Measurements from ENCODE around the gene NBL1.

Gene NBL1

DNA sequence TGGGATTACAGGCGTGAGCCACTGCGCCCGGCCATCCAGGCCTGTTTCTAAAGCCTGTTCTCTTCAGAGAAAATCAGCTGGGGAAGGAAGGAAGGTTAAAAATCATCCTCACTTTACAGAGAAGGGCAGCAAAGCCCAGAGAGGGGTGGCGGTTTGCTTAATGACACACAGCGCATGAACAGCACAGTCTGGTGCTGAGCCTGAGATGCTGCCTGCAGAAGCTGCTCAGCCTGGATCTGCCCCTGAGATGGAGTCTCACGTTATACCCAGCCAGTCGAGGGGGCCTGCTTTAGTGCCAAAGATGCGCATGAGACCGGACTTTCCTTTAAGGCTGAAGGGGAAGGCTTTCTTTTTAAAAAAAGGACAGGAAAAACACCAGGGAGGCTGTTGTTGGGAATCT lies 41.9 kb downstream of the NBL1 start:
- Histone ChIP-seq H3K9ac (ENCODE audit: low read length) (no peak overlapping the region), H3K4me3 (ENCODE audit: low read length) (no peak overlapping the region), H3K27ac (ENCODE audit: low read depth, low read length) (no peak overlapping the region), H3K27me3 (ENCODE audit: control insufficient read depth, insufficient read depth, low read length) (no peaks in the 10 kb centered on the region), H3K36me3 (ENCODE audit: control insufficient read depth, insufficient read depth, low read length) (peaks cover 20% of the 10 kb centered on the region), H3K4me1 (ENCODE audit: control insufficient read depth, insufficient read depth, low read length) (no peaks in the 10 kb centered on the region)

DNA sequence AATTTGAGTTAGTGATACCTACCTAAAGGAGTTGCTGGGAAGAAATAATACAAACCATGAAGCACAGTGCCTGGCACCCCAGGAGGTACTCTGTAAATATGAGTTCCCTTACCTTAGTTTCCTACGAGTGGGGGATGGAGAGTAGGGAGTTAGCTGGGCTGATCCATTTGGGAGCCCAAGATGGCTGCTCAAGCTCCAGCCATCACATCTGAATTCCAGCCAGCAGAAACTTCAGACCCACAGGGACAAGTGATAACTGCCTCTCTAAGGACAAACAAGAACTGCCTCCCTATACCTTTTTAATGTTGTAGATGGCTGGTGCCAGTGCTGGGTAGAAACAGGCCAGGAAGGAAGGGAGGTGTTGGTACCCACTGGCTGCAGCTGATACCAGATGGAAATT lies 43.3 kb downstream of the NBL1 start:
- Histone ChIP-seq H3K36me3 (ENCODE audit: control insufficient read depth, insufficient read depth, low read length) (peaks cover 20% of the 10 kb centered on the region), H3K4me3 (ENCODE audit: low read length) (no peak overlapping the region), H3K27ac (ENCODE audit: low read depth, low read length) (no peak overlapping the region), H3K4me1 (ENCODE audit: control insufficient read depth, insufficient read depth, low read length) (no peaks in the 10 kb centered on the region), H3K9ac (ENCODE audit: low read length) (no peak overlapping the region), H3K27me3 (ENCODE audit: control insufficient read depth, insufficient read depth, low read length) (no peaks in the 10 kb centered on the region)

DNA sequence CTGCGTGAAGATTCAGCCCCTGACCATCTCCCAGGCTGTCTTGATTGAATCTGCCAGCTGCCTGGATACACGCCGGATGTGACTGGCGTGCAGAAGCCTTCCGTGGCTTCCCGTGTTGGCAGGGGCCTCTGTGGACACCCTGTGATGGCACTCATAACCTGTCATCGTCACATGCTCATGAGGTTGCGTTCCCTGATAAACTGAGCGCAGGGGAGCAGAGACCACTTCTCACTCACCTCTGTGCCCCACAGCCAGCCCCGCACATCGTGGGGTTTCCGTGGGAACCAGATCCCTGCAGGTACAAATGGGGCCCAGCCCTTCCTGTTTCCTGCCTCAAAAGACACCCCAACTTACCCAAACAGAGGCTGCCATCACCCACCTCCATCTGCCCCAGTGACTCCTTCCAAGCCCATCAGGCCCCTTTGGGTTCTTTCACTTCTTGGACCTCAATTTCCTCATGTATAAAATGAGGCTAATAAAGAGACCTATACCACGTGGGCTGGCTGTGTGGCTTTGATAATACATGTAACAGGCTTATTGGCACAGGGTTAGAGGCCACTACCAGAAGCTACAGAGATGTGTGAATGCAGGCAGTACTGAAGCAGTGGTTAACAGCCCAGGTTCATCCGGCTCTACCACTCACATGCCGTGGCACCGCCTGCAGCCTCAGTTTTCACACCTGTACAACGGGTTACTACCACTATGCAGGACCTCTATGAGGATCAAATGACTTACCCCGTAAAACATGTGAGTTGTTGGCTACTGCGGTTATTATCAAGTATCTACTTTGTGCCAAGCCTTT lies 44.1 kb downstream of the NBL1 start:
- Histone ChIP-seq H3K4me3 (ENCODE audit: low read length) (no peak overlapping the region), H3K9ac (ENCODE audit: low read length) (no peak overlapping the region), H3K27ac (ENCODE audit: low read depth, low read length) (no peak overlapping the region), H3K36me3 (ENCODE audit: control insufficient read depth, insufficient read depth, low read length) (peaks cover 19% of the 10 kb centered on the region), H3K4me1 (ENCODE audit: control insufficient read depth, insufficient read depth, low read length) (no peaks in the 10 kb centered on the region), H3K27me3 (ENCODE audit: control insufficient read depth, insufficient read depth, low read length) (no peaks in the 10 kb centered on the region)

DNA sequence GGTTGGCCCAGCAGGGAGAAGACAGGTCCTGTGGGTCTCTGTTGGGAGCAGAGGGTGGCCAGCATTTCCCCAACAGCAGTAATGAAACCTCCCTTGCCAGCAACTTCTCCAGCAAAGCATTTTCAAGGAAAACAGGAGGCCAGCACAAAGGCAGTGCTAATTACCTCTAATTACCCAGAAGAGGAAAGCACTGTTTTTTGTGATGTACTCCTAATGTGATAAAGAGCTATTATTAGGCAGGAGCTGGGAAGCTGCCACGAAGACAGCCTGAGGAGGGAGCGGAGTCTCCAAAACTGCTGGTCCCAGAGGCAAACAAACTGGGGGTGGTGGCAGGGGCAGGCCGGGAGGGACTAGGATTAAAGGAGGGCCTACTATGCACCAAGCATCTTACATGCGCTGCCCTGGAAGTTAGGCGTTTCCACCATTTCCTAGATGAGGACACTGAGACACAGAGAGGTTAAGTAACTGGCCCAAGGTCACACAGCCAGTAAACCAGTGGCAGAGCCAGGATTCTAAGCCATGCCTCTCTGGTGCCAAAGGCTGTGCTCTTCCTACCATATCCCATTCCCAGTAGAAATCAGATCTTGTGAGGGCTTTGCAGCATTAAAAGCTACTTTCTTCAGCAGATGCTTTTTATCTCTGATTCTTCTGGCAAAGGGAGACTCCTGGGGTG lies 45.1 kb downstream of the NBL1 start:
- Histone ChIP-seq H3K36me3 (ENCODE audit: control insufficient read depth, insufficient read depth, low read length) (peaks cover 19% of the 10 kb centered on the region), H3K27ac (ENCODE audit: low read depth, low read length) (no peak overlapping the region)

DNA sequence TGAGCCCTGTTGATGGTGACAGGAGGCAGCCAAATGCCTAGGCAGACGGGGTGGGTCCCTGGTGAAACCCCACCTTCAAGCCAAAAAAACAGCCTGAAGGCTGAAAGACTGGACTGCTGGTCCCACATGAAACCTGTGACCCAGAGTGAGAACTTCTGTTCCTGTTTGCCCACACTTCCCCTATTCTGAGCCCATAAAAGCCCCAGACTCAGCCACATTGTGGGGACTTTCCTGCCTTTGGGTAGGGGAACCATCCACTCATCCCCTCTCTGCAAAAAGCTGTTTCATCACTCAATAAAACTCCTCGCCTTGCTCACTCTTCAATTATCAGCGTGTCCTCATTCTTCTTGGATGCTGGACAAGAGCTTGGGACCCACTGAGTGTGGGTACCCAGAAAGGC lies 45.7 kb downstream of the NBL1 start:
- Histone ChIP-seq H3K4me1 (ENCODE audit: control insufficient read depth, insufficient read depth, low read length) (no peaks in the 10 kb centered on the region), H3K27ac (ENCODE audit: low read depth, low read length) (no peak overlapping the region), H3K9ac (ENCODE audit: low read length) (no peak overlapping the region), H3K4me3 (ENCODE audit: low read length) (no peak overlapping the region), H3K27me3 (ENCODE audit: control insufficient read depth, insufficient read depth, low read length) (no peaks in the 10 kb centered on the region), H3K36me3 (ENCODE audit: control insufficient read depth, insufficient read depth, low read length) (peaks cover 20% of the 10 kb centered on the region)

More for the DNA sequence above, 45.1 kb downstream of the NBL1 start:
- Histone ChIP-seq H3K9ac (ENCODE audit: low read length) (no peak overlapping the region), H3K27me3 (ENCODE audit: control insufficient read depth, insufficient read depth, low read length) (no peaks in the 10 kb centered on the region), H3K4me1 (ENCODE audit: control insufficient read depth, insufficient read depth, low read length) (no peaks in the 10 kb centered on the region), H3K4me3 (ENCODE audit: low read length) (no peak overlapping the region)

DNA sequence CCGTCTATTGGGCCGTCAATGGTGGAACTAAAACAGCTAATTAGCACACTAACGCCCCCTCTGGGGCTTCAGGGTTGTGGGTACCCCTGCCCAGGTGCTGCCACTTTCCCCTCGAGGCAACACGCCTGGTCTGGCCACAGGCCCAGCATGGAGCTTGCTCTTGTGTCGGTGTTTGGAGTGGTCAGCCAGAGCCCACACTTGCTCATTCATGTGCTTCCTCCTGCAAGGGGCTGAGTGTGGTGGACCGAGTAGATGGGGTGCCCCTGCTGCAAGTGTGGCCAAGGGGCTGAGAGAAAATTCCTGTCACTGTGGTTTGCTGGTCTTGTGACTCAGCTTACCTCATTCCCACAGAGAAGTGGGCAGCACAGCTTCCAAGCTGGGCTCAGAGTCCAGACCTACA lies 46.2 kb downstream of the NBL1 start:
- Histone ChIP-seq H3K27ac (ENCODE audit: low read depth, low read length) (no peak overlapping the region), H3K27me3 (ENCODE audit: control insufficient read depth, insufficient read depth, low read length) (no peaks in the 10 kb centered on the region), H3K4me1 (ENCODE audit: control insufficient read depth, insufficient read depth, low read length) (no peaks in the 10 kb centered on the region), H3K9ac (ENCODE audit: low read length) (no peak overlapping the region), H3K4me3 (ENCODE audit: low read length) (no peak overlapping the region), H3K36me3 (ENCODE audit: control insufficient read depth, insufficient read depth, low read length) (peaks cover 22% of the 10 kb centered on the region)

DNA sequence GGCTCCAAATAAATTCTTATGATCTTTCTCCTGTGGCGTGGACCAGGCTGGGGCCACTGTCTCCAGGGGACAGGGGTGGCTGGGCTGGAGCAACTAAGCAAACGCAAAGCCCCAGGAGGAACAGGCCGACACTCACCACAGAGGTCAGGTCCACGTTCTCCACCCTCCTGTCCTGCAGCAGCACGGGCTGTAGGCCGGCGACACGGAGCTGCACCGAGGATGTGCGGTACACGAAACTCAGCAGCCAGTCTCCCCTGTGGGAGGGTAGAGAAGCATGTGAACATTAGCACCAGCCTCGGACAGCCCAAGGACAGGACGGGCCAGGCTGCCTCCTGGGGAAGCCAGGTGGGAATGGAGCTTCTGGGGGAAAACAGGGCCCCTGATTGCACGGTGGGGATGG lies 50.2 kb downstream of the NBL1 start:
- no peak overlapping the region for H3K27ac ChIP-seq (ENCODE audit: low read depth, low read length)
- peaks cover 20% of the 10 kb centered on the region for H3K36me3 ChIP-seq (ENCODE audit: control insufficient read depth, insufficient read depth, low read length)
- no peak overlapping the region for H3K9ac ChIP-seq (ENCODE audit: low read length)
- no peaks in the 10 kb centered on the region for H3K4me1 ChIP-seq (ENCODE audit: control insufficient read depth, insufficient read depth, low read length)
- no peak overlapping the region for H3K4me3 ChIP-seq (ENCODE audit: low read length)
- no peaks in the 10 kb centered on the region for H3K27me3 ChIP-seq (ENCODE audit: control insufficient read depth, insufficient read depth, low read length)

DNA sequence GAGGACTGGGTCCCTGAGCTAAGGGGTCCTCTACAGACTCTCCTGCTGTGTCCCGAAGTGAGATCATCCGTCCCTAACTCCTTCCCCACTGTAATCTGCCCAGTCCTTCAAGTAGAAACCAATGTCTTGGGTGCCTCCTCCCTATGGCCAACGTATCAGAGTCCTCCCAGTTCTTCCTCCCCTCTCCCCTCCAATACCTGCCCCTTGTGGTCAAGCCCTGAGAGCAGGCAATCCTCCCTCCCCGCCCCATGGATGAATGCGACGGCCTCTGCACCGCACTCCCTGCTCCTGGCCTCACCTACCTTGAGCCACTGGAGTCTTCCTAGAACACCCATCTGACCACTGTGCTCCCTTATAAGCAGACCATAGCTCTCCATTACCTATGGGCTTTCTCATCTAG lies 51.7 kb downstream of the NBL1 start:
- no peak overlapping the region for H3K9ac ChIP-seq (ENCODE audit: low read length)
- peaks cover 21% of the 10 kb centered on the region for H3K36me3 ChIP-seq (ENCODE audit: control insufficient read depth, insufficient read depth, low read length)

DNA sequence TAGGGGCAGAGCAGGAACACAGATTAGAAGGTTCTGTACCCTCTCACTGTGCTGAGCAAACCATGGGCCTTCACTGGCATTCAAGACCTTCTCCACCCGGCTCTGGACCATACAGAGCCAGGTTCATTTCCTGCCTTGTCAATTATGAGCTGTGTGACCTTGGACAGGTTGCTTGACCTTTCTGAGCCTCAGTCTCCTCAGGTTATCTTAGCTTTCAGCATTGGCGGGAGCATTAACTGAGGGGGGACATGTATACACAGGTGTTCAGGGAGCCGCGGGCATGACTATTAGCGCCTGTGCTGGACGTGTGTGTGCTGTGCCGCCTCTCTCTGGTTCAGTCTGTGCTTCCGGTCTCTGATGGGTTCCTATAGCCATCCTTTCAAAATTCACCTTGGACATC lies 52.7 kb downstream of the NBL1 start:
- Histone ChIP-seq H3K27me3 (ENCODE audit: control insufficient read depth, insufficient read depth, low read length) (no peaks in the 10 kb centered on the region), H3K9ac (ENCODE audit: low read length) (no peak overlapping the region), H3K4me3 (ENCODE audit: low read length) (no peak overlapping the region), H3K4me1 (ENCODE audit: control insufficient read depth, insufficient read depth, low read length) (no peaks in the 10 kb centered on the region), H3K27ac (ENCODE audit: low read depth, low read length) (no peak overlapping the region), H3K36me3 (ENCODE audit: control insufficient read depth, insufficient read depth, low read length) (peaks cover 18% of the 10 kb centered on the region)

More for the DNA sequence above, 51.7 kb downstream of the NBL1 start:
- Histone ChIP-seq H3K4me1 (ENCODE audit: control insufficient read depth, insufficient read depth, low read length) (no peaks in the 10 kb centered on the region), H3K27me3 (ENCODE audit: control insufficient read depth, insufficient read depth, low read length) (no peaks in the 10 kb centered on the region), H3K27ac (ENCODE audit: low read depth, low read length) (no peak overlapping the region), H3K4me3 (ENCODE audit: low read length) (no peak overlapping the region)

DNA sequence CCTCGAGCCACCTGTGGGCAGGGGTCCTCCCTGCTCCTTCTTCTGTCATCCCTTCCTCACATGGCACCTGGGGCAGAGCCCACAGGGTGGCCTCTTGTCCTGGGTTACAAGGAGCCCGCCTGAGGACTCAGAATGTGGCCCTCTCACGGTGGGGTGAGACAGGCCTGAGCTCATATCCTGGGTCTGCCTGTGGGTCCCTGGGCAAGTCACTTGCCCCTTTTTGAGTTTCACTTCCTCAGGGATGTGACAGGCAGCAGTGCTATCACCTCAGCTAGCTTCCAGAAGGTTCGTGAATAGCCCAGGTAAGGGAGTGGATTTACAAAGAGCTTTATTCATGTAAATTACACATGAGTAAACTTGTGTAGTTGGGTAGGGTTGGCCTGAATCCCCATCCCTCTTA lies 54.1 kb downstream of the NBL1 start:
- Histone ChIP-seq H3K36me3 (ENCODE audit: control insufficient read depth, insufficient read depth, low read length) (peaks cover 18% of the 10 kb centered on the region), H3K27ac (ENCODE audit: low read depth, low read length) (no peak overlapping the region), H3K4me3 (ENCODE audit: low read length) (no peak overlapping the region), H3K27me3 (ENCODE audit: control insufficient read depth, insufficient read depth, low read length) (no peaks in the 10 kb centered on the region), H3K4me1 (ENCODE audit: control insufficient read depth, insufficient read depth, low read length) (no peaks in the 10 kb centered on the region), H3K9ac (ENCODE audit: low read length) (no peak overlapping the region)

DNA sequence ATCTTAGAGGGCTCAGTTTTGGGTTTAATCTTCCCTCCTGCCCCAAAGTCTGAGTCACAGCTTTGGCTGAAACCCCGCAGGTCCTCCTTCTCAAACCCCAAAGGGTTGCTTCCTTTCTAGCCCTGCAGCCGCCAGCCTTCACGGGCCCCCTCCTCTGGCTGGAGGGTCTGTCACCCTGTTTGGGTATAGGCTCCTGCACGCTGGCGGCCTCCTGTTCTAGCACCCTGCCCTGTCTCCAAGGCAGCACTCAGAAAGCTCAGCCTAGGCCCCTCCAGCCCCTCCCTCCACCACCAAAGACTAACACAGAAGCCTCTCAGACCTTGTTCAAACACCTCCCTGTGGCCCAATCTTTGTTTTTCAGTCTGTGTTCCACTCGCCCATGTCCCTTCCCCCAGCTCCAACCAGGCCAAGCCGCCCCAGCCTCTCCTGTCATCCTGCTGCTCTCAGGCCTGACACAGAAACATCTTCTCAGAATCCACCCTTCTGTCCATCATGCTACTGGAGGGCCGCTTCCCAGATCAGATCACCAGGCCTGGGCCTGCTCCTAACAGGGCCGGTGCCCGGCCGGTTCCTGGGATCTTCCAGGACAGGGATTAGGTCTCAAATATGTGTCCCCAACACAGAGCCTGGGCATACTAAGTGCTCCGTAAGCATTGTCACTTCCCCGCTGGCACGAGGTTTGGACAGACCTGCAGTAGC lies 56.1 kb downstream of the NBL1 start:
- H3K4me3 ChIP-seq (ENCODE audit: low read length) = no peak overlapping the region
- H3K27ac ChIP-seq (ENCODE audit: low read depth, low read length) = no peak overlapping the region
- H3K9ac ChIP-seq (ENCODE audit: low read length) = no peak overlapping the region
- no peaks in the 10 kb centered on the region for H3K27me3 ChIP-seq (ENCODE audit: control insufficient read depth, insufficient read depth, low read length)
- peaks cover 2% of the 10 kb centered on the region for H3K4me1 ChIP-seq (ENCODE audit: control insufficient read depth, insufficient read depth, low read length)
- peaks cover 10% of the 10 kb centered on the region for H3K36me3 ChIP-seq (ENCODE audit: control insufficient read depth, insufficient read depth, low read length)

DNA sequence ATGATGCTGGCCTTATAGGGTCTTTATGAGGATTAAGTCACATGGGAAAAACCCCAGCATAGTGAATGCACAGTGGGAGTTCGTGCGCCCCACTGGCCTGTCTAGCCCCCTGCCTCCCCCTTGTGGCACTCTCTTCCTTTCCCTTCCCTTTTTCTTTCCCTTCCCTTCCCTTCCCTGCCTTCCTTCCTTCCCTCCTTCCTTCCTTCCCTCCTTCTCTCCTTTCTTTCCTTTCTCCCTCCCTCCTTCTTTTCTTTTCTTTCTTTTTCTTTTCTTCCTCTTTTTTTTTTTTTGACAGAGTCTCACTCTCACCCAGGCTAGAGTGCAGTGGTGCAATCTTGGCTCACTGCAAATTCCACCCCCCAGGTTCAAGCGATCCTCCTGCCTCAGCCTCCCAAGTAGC lies 59.2 kb downstream of the NBL1 start:
- peaks cover 2% of the 10 kb centered on the region for H3K4me1 ChIP-seq (ENCODE audit: control insufficient read depth, insufficient read depth, low read length)
- H3K9ac ChIP-seq (ENCODE audit: low read length) = no peak overlapping the region
- H3K4me3 ChIP-seq (ENCODE audit: low read length) = no peak overlapping the region
- no peak overlapping the region for H3K27ac ChIP-seq (ENCODE audit: low read depth, low read length)
- H3K27me3 ChIP-seq (ENCODE audit: control insufficient read depth, insufficient read depth, low read length) = no peaks in the 10 kb centered on the region
- H3K36me3 ChIP-seq (ENCODE audit: control insufficient read depth, insufficient read depth, low read length) = peaks cover 3% of the 10 kb centered on the region

Data from rectal smooth muscle tissue (tissue), 1 donor.